Measurements from ENCODE around the gene PNMT. TPM values are rescaled to one million over a fixed set of nuclear protein-coding genes. Genes with fewer than 3 reads are reported as not detected.
A peak's percentile ranks its signal among the peaks of the same experiment; 100 is the strongest.

PNMT gene
- total and polyA plus RNA-seq, 3 donors from 2014 or later: 2.6 to 2.9 (median 2.7) TPM

DNA sequence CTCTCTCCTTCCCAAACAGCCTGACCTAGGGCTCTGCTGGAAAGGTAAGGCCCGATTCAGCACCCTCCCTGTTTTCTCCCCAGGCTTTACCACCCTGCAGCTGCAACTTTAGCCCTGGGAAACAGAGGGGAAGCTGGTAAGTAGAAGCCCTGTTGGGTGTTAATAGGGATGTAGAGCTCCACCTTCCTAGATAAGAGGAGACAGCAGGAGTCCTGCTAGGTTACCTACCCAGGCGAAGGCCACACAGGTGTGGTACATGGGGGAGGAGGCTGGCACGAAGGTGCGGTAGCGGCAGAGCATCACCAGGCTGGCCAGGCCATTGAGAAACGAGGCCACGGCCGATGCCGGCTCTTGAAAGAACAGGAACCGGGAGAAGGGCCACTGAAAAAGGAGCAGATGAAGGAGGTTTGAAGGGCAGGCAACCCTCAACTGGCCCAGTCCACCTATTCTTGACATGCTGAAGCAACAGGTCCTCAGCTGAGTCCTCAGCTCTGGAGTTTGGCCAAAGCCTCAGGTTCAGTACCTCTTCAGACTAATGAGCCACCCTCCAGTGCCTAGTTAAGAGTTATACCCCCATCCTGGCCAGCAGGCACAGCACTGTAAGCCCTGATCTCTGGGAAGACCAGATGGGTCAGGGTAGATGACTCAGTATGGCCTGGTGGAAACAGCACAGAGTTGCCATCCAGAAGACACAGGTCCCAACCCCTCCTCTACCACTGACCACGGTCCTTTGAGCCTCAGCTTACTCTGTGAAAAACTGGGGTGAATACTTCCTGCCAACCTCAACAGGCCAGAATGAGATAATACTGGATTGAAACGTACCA lies 16.3 kb downstream of the PNMT start:
- Histone ChIP-seq H3K4me1 (peaks cover 5% of the 10 kb centered on the region), H3K27me3 (no peaks in the 10 kb centered on the region), H3K36me3 (ENCODE audit: low read depth, missing control alignments) (no peaks in the 10 kb centered on the region), H3K27ac (no peak overlapping the region), H3K9me3 (no peaks in the 10 kb centered on the region), H3K4me3 (no peak overlapping the region)
- WGBS, 2 donors: 92 to 95% methylated on average over 12 of the region's 12 CpGs
- intact Hi-C loops (cut with DNase I; ENCODE audit: low total_unique reads): no loop called here
- DNase-seq: no peak
- TF ChIP-seq POLR2A (IDR thresholded peaks at IDR 0.05): no peak
- TF ChIP-seq, protein P1, sequence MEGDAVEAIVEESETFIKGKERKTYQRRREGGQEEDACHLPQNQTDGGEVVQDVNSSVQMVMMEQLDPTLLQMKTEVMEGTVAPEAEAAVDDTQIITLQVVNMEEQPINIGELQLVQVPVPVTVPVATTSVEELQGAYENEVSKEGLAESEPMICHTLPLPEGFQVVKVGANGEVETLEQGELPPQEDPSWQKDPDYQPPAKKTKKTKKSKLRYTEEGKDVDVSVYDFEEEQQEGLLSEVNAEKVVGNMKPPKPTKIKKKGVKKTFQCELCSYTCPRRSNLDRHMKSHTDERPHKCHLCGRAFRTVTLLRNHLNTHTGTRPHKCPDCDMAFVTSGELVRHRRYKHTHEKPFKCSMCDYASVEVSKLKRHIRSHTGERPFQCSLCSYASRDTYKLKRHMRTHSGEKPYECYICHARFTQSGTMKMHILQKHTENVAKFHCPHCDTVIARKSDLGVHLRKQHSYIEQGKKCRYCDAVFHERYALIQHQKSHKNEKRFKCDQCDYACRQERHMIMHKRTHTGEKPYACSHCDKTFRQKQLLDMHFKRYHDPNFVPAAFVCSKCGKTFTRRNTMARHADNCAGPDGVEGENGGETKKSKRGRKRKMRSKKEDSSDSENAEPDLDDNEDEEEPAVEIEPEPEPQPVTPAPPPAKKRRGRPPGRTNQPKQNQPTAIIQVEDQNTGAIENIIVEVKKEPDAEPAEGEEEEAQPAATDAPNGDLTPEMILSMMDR (IDR thresholded peaks at IDR 0.05): no peak

DNA sequence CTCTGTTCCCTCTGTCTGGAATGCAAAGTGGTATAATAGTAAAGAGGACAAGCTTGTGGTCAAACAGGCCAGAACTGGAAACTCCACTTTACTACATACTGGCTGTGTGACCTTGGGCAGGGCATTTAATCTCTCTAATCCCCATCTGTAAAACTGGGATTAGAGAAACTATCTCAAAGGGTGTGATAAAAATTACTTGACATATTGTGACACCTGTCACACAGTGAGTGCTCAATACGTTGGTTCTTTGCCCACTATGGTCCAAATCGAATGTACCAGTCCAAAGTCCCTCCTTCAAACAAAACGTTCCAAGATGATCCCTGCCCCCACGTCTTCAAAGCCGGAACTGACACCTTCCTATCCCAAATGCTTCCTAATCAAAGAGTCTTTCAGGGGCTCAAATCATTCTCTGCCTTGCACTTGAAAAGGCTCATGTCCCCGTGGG lies 18.9 kb downstream of the PNMT start:
- Histone ChIP-seq H3K4me3 (peak overlapping the region; percentile 61 to 88), H3K36me3 (ENCODE audit: low read depth, missing control alignments) (no peaks in the 10 kb centered on the region), H3K27ac (peak overlapping the region; percentile 84 to 96), H3K9me3 (no peaks in the 10 kb centered on the region), H3K4me1 (peaks cover 5% of the 10 kb centered on the region), H3K27me3 (no peaks in the 10 kb centered on the region)
- 29 to 46% methylated on average over 6 of the region's 6 CpGs for WGBS, 2 donors
- DNase-seq: no peak
- TF ChIP-seq, protein P1 (IDR thresholded peaks at IDR 0.05): no peak
- no peak for TF ChIP-seq POLR2A (IDR thresholded peaks at IDR 0.05)
- intact Hi-C loops (cut with DNase I; ENCODE audit: low total_unique reads): no loop called here

DNA sequence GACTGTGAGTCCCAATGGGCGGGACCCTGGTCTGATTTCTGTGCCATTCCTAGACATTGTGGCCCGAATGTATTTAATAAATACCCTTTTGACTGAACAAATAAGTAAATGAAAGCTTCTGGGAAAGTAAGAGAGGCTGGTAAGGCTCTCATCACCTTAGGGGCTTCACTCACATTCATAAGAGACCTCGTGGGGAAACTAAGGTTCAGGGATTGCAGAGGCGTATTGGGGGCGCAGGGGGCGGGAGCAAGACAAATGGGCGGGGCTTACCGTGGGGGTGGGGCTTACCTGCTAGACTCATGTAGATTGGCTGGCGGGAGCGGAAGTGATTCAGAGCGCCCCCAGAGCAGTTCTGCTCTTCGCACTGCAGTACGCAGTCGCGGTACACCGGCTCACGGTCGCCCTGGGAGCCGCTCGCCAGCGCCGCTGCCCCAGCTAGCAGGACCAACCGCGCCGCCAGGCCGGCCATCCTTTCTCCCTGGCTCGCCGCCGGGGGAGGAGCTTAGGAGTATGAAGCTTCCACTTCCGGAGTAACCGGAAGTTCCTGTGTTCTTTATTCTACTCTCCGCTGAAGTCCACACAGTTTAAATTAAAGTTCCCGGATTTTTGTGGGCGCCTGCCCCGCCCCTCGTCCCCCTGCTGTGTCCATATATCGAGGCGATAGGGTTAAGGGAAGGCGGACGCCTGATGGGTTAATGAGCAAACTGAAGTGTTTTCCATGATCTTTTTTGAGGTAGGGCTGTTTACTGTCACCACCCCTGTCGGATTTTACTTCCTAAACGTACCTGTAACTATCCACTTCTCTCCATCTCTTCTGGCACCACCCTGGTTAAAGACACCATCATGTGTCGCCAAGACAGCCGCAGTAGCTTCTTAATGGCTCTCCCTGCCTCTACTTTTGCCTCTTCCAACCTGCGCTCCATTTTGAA lies 19.6 kb downstream of the PNMT start, which contains the start of gene PGAP3:
Gene PGAP3, minus strand, starts transcription at position 512 of the 929 bp plus-strand sequence. Its CDS starts 43 bp downstream, at position 469.
- no peak for TF ChIP-seq POLR2A (IDR thresholded peaks at IDR 0.05)
- TF ChIP-seq, protein P1 (IDR thresholded peaks at IDR 0.05): no peak
- intact Hi-C loops (cut with DNase I; ENCODE audit: low total_unique reads): no loop called here
- H3K9me3 ChIP-seq: no peaks in the 10 kb centered on the region
- 2 to 3% methylated on average over 38 to 45 of the region's 45 CpGs for WGBS, 2 donors
- peak; percentile 96 for DNase-seq
- H3K27ac ChIP-seq: peak within 1 kb of the TSS; percentile 84 to 96
- H3K4me3 ChIP-seq: peak within 1 kb of the TSS; percentile 61 to 88
- H3K27me3 ChIP-seq: no peaks in the 10 kb centered on the region
- H3K4me1 ChIP-seq: peaks cover 5% of the 10 kb centered on the region
- H3K36me3 ChIP-seq (ENCODE audit: low read depth, missing control alignments): no peaks in the 10 kb centered on the region

DNA sequence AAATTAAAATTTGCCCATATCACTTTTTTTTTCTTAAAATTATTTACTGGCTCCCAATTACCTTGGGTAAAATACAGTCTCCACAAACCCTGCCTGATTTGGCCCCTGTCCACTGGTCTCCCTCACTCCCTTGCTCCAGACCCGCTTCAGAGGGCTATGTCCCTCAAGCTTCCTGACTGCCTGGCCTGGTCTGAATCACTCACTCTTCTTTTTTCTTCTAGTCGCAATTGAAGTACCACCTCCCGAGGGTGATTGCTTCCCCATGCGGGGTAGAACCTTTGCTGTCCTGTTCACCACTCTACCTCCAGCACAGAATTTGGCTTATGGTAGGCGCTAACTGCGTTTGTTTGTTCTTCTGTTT lies 20.2 kb downstream of the PNMT start:
- no peaks in the 10 kb centered on the region for H3K36me3 ChIP-seq (ENCODE audit: low read depth, missing control alignments)
- H3K9me3 ChIP-seq: no peaks in the 10 kb centered on the region
- TF ChIP-seq, protein P1 (IDR thresholded peaks at IDR 0.05): no peak
- TF ChIP-seq POLR2A (IDR thresholded peaks at IDR 0.05): no peak
- intact Hi-C loops (cut with DNase I; ENCODE audit: low total_unique reads): no loop called here
- DNase-seq: no peak
- H3K4me1 ChIP-seq: peaks cover 5% of the 10 kb centered on the region
- peak overlapping the region; percentile 61 to 88 for H3K4me3 ChIP-seq
- 12 to 13% methylated on average over 6 of the region's 6 CpGs for WGBS, 2 donors
- H3K27ac ChIP-seq: peak overlapping the region; percentile 84 to 96
- H3K27me3 ChIP-seq: no peaks in the 10 kb centered on the region

Measured in testis (tissue), 3 donors.